Measurements from ENCODE around the gene SAMD4B. TPM values are rescaled to one million over a fixed set of nuclear protein-coding genes. Genes with fewer than 3 reads are reported as not detected.

SAMD4B gene
- total RNA-seq, 2 experiments from 2014 or later: 59.4 to 60.0 TPM

GRCh38 chr19:39317476-39317875 lies 24.7 kb upstream of the SAMD4B start:
- CTCF ChIA-PET (ENCODE audit: unreplicated experiment): no interaction called here
- intact Hi-C loops (cut with micrococcal nuclease; ENCODE audit: unreplicated experiment): no loop called here
- Histone ChIP-seq H3K9me2 (ENCODE audit: insufficient read depth, low read length) (no peaks in the 10 kb centered on the region), H3K9me3 (ENCODE audit: low read length) (no peaks in the 10 kb centered on the region), H3K27ac (ENCODE audit: low read depth, low read length, poor library complexity, severe bottlenecking) (no peak overlapping the region), H4K20me1 (ENCODE audit: insufficient read depth, low read length) (no peaks in the 10 kb centered on the region), H3K4me3 (ENCODE audit: low read depth, low read length, poor library complexity, severe bottlenecking) (no peak overlapping the region), H3K4me1 (ENCODE audit: insufficient read depth, low read length, poor library complexity, severe bottlenecking) (no peaks in the 10 kb centered on the region), H3K79me2 (ENCODE audit: insufficient read depth, low read depth, low read length) (no peaks in the 10 kb centered on the region), H3K4me2 (ENCODE audit: low read length) (no peak overlapping the region), H2AFZ (ENCODE audit: low read length) (no peak overlapping the region), H3K36me3 (ENCODE audit: insufficient read depth, low read length) (no peaks in the 10 kb centered on the region)
- BruUV-seq (replicated peaks): no TSS peak
- no peak for DNase-seq (ENCODE audit: low spot score)
- no peak for TF ChIP-seq EZH2phosphoT487 (IDR thresholded peaks at IDR 0.05; ENCODE audit: borderline replicate concordance, low read depth, low read length)
- TF ChIP-seq, protein P1, sequence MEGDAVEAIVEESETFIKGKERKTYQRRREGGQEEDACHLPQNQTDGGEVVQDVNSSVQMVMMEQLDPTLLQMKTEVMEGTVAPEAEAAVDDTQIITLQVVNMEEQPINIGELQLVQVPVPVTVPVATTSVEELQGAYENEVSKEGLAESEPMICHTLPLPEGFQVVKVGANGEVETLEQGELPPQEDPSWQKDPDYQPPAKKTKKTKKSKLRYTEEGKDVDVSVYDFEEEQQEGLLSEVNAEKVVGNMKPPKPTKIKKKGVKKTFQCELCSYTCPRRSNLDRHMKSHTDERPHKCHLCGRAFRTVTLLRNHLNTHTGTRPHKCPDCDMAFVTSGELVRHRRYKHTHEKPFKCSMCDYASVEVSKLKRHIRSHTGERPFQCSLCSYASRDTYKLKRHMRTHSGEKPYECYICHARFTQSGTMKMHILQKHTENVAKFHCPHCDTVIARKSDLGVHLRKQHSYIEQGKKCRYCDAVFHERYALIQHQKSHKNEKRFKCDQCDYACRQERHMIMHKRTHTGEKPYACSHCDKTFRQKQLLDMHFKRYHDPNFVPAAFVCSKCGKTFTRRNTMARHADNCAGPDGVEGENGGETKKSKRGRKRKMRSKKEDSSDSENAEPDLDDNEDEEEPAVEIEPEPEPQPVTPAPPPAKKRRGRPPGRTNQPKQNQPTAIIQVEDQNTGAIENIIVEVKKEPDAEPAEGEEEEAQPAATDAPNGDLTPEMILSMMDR (conservative IDR thresholded peaks at IDR 0.05; ENCODE audit: low read length): no peak
- POLR2A ChIA-PET: no interaction called here

DNA sequence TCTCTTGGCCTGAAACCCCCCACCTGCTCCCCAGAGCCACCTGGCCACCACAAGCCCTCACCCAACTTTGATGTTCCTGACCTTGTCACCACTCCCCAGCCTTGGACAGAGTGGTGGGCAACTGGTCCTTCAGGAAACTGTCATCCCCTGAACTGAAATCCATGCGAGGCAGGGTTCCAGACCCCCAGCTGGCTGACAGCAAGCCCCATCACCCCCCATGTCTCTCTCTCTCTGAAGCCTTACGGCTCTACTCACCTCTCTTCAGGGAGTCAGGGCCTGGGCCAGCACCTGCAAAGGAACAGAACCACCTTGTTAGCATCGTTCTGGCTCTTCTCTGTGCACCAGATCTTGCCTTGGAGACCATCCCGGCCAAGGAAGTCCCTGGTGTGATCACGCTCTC lies 24.1 kb upstream of the SAMD4B start:
- H3K79me2 ChIP-seq (ENCODE audit: insufficient read depth, low read depth, low read length): no peaks in the 10 kb centered on the region
- no peak overlapping the region for H3K4me3 ChIP-seq (ENCODE audit: low read depth, low read length, poor library complexity, severe bottlenecking)
- no TSS peak for BruUV-seq (replicated peaks)
- POLR2A ChIA-PET: no interaction called here
- no peak overlapping the region for H2AFZ ChIP-seq (ENCODE audit: low read length)
- intact Hi-C loops (cut with micrococcal nuclease; ENCODE audit: unreplicated experiment): no loop called here
- no peaks in the 10 kb centered on the region for H4K20me1 ChIP-seq (ENCODE audit: insufficient read depth, low read length)
- H3K9me3 ChIP-seq (ENCODE audit: low read length): no peaks in the 10 kb centered on the region
- no peak for TF ChIP-seq EZH2phosphoT487 (IDR thresholded peaks at IDR 0.05; ENCODE audit: borderline replicate concordance, low read depth, low read length)
- TF ChIP-seq, protein P1 (conservative IDR thresholded peaks at IDR 0.05; ENCODE audit: low read length): no peak
- H3K27ac ChIP-seq (ENCODE audit: low read depth, low read length, poor library complexity, severe bottlenecking): no peak overlapping the region
- H3K4me1 ChIP-seq (ENCODE audit: insufficient read depth, low read length, poor library complexity, severe bottlenecking): no peaks in the 10 kb centered on the region
- CTCF ChIA-PET (ENCODE audit: unreplicated experiment): no interaction called here
- H3K9me2 ChIP-seq (ENCODE audit: insufficient read depth, low read length): no peaks in the 10 kb centered on the region
- no peaks in the 10 kb centered on the region for H3K36me3 ChIP-seq (ENCODE audit: insufficient read depth, low read length)
- DNase-seq (ENCODE audit: low spot score): no peak
- H3K4me2 ChIP-seq (ENCODE audit: low read length): no peak overlapping the region

- Histone ChIP-seq H3K4me2 (ENCODE audit: low read length) (no peak overlapping the region), H2AFZ (ENCODE audit: low read length) (no peak overlapping the region), H3K4me1 (ENCODE audit: insufficient read depth, low read length, poor library complexity, severe bottlenecking) (no peaks in the 10 kb centered on the region), H3K27ac (ENCODE audit: low read depth, low read length, poor library complexity, severe bottlenecking) (no peak overlapping the region), H4K20me1 (ENCODE audit: insufficient read depth, low read length) (no peaks in the 10 kb centered on the region), H3K9me3 (ENCODE audit: low read length) (no peaks in the 10 kb centered on the region), H3K79me2 (ENCODE audit: insufficient read depth, low read depth, low read length) (no peaks in the 10 kb centered on the region), H3K36me3 (ENCODE audit: insufficient read depth, low read length) (no peaks in the 10 kb centered on the region), H3K9me2 (ENCODE audit: insufficient read depth, low read length) (no peaks in the 10 kb centered on the region), H3K4me3 (ENCODE audit: low read depth, low read length, poor library complexity, severe bottlenecking) (no peak overlapping the region)
- no peak for DNase-seq (ENCODE audit: low spot score)
- ChIA-PET POLR2A (no interaction called here), CTCF (ENCODE audit: unreplicated experiment) (no interaction called here)
- intact Hi-C loops (cut with micrococcal nuclease; ENCODE audit: unreplicated experiment): no loop called here
- no peak for TF ChIP-seq EZH2phosphoT487 (IDR thresholded peaks at IDR 0.05; ENCODE audit: borderline replicate concordance, low read depth, low read length)
- TF ChIP-seq, protein P1 (conservative IDR thresholded peaks at IDR 0.05; ENCODE audit: low read length): no peak
- no TSS peak for BruUV-seq (replicated peaks)
Observed at GRCh38 chr19:39318690-39319089, 23.5 kb upstream of the SAMD4B start.
